GM19324 (cell line): ENCODE measurements around the gene ECI1.

Experiments used
- ATAC-seq: cut with Tn5 transposase; IDR thresholded peaks from one replicate; pipeline ENCODE4 v1.9.1; 2021; ENCODE audit warnings: mild to moderate bottlenecking, moderate library complexity; ENCODE audit not compliant: unreplicated experiment, low FRiP score

The ECI1 gene

GRCh38 chr16:2251296-2252111 lies at the start of gene ECI1:
Gene ECI1, minus strand, starts transcription at chr16:2251587. Its CDS starts 21 bp downstream, at chr16:2251566.
- ATAC-seq, result peak; percentile 89

GRCh38 chr16:2299915-2300192 lies 48.5 kb upstream of the ECI1 start:
- ATAC-seq, result no peak

GRCh38 chr16:2299121-2299914 lies 47.9 kb upstream of the ECI1 start:
- ATAC-seq, result no peak

GRCh38 chr16:2298621-2299020 lies 47.2 kb upstream of the ECI1 start:
- ATAC-seq, result no peak

- ATAC-seq, result no peak
These were observed 46.1 kb upstream of the ECI1 start for GRCh38 chr16:2297506-2297860.

GRCh38 chr16:2296661-2297505 lies 45.5 kb upstream of the ECI1 start:
- no peak for ATAC-seq

GRCh38 chr16:2295056-2295798 lies 43.8 kb upstream of the ECI1 start:
- no peak for ATAC-seq

- no peak for ATAC-seq
These were observed 40.8 kb upstream of the ECI1 start for GRCh38 chr16:2292221-2292620.

- ATAC-seq, result no peak
These were observed 37.9 kb upstream of the ECI1 start for GRCh38 chr16:2289282-2289681.

- no peak for ATAC-seq
These were observed 37.3 kb upstream of the ECI1 start for GRCh38 chr16:2288726-2289125.

GRCh38 chr16:2287916-2288547 lies 36.6 kb upstream of the ECI1 start:
- no peak for ATAC-seq

- no peak for ATAC-seq
These were observed 35.2 kb upstream of the ECI1 start for GRCh38 chr16:2286550-2286949.

GRCh38 chr16:2285731-2286191 lies 34.4 kb upstream of the ECI1 start:
- no peak for ATAC-seq

- no peak for ATAC-seq
These were observed 33.6 kb upstream of the ECI1 start for GRCh38 chr16:2284797-2285576.

GRCh38 chr16:2284001-2284770 lies 32.8 kb upstream of the ECI1 start:
- no peak for ATAC-seq

- ATAC-seq, result no peak
These were observed 31.6 kb upstream of the ECI1 start for GRCh38 chr16:2282866-2283555.

- no peak for ATAC-seq
These were observed 30.9 kb upstream of the ECI1 start for GRCh38 chr16:2282262-2282661.
